Tibial nerve (tissue), 4 donors: ENCODE results near the gene RNF43.

Experiments
- EP300 ChIP-seq, 2 donors: sonication (generic); formaldehyde crosslinking; IDR thresholded peaks; one replicate each; pipeline ENCODE4 v1.6.1; 2017; ENCODE audit warnings: antibody characterized with exemption in 2 of 2, mild to moderate bottlenecking in 1 of 2
- POLR2A ChIP-seq, 2 donors: fragments of 450-650 bp; IDR thresholded peaks; one replicate each; pipeline ENCODE4 v1.6.1; 2017; ENCODE audit warnings: antibody characterized with exemption in 2 of 2, mild to moderate bottlenecking in 2 of 2, moderate library complexity in 2 of 2
- TF ChIP-seq, protein P1 (sequence below), 5 experiments: fragments of 200-600 bp in 3 of 5; fragments of 450-650 bp in 2 of 5; sonication (generic) in 3 of 5; IDR thresholded peaks; one replicate each; pipeline ENCODE4 v1.5.1; 2016 to 2019; ENCODE audit warnings: antibody characterized with exemption in 5 of 5, mild to moderate bottlenecking in 3 of 5, moderate library complexity in 2 of 5

DNA sequence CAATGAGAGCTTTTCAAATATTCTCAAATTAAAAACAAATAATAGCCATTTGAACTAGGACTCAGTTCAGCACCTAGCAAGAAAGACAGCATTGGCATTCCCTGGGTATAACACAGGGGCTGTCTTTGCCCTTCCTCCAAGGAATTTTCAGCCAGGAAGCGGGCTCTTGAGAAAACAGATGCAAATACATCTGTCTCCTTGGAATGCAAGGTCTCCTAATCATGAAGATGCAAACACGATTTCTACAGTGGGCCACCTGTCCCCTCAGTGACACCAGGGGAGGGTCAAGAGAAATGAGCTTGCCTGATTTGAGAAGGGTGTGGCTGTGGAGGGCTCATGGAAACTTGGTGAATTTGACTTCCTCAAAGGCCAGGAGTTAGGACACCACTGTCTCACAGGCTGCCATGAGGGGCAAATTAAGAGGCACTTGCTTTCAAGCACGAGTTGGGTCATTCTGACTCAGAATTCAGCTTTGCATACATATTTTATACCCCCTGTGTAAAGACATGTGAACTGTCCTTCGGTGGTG lies 40.8 kb downstream of the RNF43 start:
- no peak for TF ChIP-seq POLR2A (IDR thresholded peaks at IDR 0.05)
- TF ChIP-seq, protein P1, sequence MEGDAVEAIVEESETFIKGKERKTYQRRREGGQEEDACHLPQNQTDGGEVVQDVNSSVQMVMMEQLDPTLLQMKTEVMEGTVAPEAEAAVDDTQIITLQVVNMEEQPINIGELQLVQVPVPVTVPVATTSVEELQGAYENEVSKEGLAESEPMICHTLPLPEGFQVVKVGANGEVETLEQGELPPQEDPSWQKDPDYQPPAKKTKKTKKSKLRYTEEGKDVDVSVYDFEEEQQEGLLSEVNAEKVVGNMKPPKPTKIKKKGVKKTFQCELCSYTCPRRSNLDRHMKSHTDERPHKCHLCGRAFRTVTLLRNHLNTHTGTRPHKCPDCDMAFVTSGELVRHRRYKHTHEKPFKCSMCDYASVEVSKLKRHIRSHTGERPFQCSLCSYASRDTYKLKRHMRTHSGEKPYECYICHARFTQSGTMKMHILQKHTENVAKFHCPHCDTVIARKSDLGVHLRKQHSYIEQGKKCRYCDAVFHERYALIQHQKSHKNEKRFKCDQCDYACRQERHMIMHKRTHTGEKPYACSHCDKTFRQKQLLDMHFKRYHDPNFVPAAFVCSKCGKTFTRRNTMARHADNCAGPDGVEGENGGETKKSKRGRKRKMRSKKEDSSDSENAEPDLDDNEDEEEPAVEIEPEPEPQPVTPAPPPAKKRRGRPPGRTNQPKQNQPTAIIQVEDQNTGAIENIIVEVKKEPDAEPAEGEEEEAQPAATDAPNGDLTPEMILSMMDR (IDR thresholded peaks at IDR 0.05) = no peak
- no peak for TF ChIP-seq EP300 (IDR thresholded peaks at IDR 0.05)
